Endodermal cell (in vitro differentiated cells): ENCODE data around the gene TBC1D8. TPM values are rescaled to one million over a fixed set of nuclear protein-coding genes. Genes with fewer than 3 reads are reported as not detected.

Experiments used
- DNase-seq: peaks from one replicate; pipeline ENCODE4 v3.0.0-alpha.2; 2017
- H3K27ac ChIP-seq: 2 replicates; pipeline ENCODE4 v1.5.1; 2013; ENCODE audit warnings: mild to moderate bottlenecking, low read depth, low read length, moderate library complexity
- H3K27me3 ChIP-seq: 2 replicates; pipeline ENCODE4 v1.6.1; 2013; ENCODE audit warnings: mild to moderate bottlenecking, low read length, moderate library complexity; ENCODE audit not compliant: insufficient read depth, control insufficient read depth, poor library complexity, severe bottlenecking
- H3K36me3 ChIP-seq: 2 replicates; pipeline ENCODE4 v1.7.0; 2013; ENCODE audit warnings: mild to moderate bottlenecking, low read length, moderate library complexity; ENCODE audit not compliant: control insufficient read depth, insufficient read depth
- H3K4me1 ChIP-seq: one replicate; pipeline ENCODE4 v1.7.0; 2013; ENCODE audit warnings: low read length; ENCODE audit not compliant: control insufficient read depth, insufficient read depth
- H3K4me3 ChIP-seq: 2 replicates; pipeline ENCODE4 v1.5.1; 2013; ENCODE audit warnings: mild to moderate bottlenecking, low read length, moderate library complexity
- H3K9ac ChIP-seq: 2 replicates; pipeline ENCODE4 v1.6.1; 2013; ENCODE audit warnings: mild to moderate bottlenecking, low read length, moderate library complexity; ENCODE audit not compliant: poor library complexity, severe bottlenecking; ENCODE audit errors: extremely low read depth
- H3K9me3 ChIP-seq: 2 replicates; pipeline ENCODE4 v1.6.1; 2013; ENCODE audit warnings: mild to moderate bottlenecking, low read length, moderate library complexity; ENCODE audit not compliant: control insufficient read depth
- H3K27ac Mint-ChIP-seq: 2 replicates; pipeline ENCODE4 v1.8.0; 2020; ENCODE audit warnings: mixed read lengths
- H3K27me3 Mint-ChIP-seq: 2 replicates; pipeline ENCODE4 v1.8.0; 2021; ENCODE audit warnings: mild to moderate bottlenecking, mixed read lengths; ENCODE audit not compliant: insufficient read depth
- H3K36me3 Mint-ChIP-seq: 2 replicates; pipeline ENCODE4 v1.8.0; 2020; ENCODE audit warnings: low read depth, mixed read lengths
- H3K4me1 Mint-ChIP-seq: 2 replicates; pipeline ENCODE4 v1.8.0; 2020; ENCODE audit warnings: mixed read lengths
- H3K4me3 Mint-ChIP-seq: 2 replicates; pipeline ENCODE4 v1.8.0; 2020; ENCODE audit warnings: mild to moderate bottlenecking, moderate library complexity, mixed read lengths
- H3K9me3 Mint-ChIP-seq: 2 replicates; pipeline ENCODE4 v1.8.0; 2020; ENCODE audit warnings: mild to moderate bottlenecking, mixed read lengths
- CTCF ChIP-seq: fragments of 200-600 bp; sonication (generic); conservative IDR thresholded peaks from 2 replicates; pipeline ENCODE4 v1.5.0; 2021; ENCODE audit warnings: antibody characterized with exemption, mild to moderate bottlenecking
- WGBS, 2 experiments: methylation state at CpG; one replicate each; pipeline versions ENCODE4 v1.1.5 to v1.1.7; 2013; ENCODE audit warnings: missing lambda C conversion rate in 2 of 2, mixed read lengths in 1 of 2; ENCODE audit not compliant: insufficient coverage in 1 of 2, insufficient read length in 1 of 2; 5-methylcytosine and 5-hydroxymethylcytosine counted together
- total RNA-seq, 2 donors: library from RNA; stranded (reverse); fragmentation: NEBNext Ultra II Directional in 1 of 2; extraction: Animal tissue kit (Norgen Biotek cat#: 25700) in 1 of 2; gene quantifications; 2 replicates in 1 of 2; 3 replicates in 1 of 2; pipeline ENCODE4 v1.2.1, GENCODE V29; 2021

TBC1D8 gene
- total RNA-seq, 2 donors from 2014 or later, result 14.4 to 14.5 TPM

- H3K4me3 Mint-ChIP-seq, result no peak overlapping the region
- Histone ChIP-seq H3K9ac (no peak overlapping the region), H3K36me3 (peaks cover 44% of the 10 kb centered on the region), H3K27ac (no peak overlapping the region), H3K4me3 (no peak overlapping the region), H3K9me3 (peaks cover 13% of the 10 kb centered on the region), H3K4me1 (no peaks in the 10 kb centered on the region), H3K27me3 (no peaks in the 10 kb centered on the region)
- no peak for DNase-seq
- H3K4me1 Mint-ChIP-seq, result peaks cover under 1% of the 10 kb centered on the region
- TF ChIP-seq CTCF, result peak; percentile 86
- H3K27ac Mint-ChIP-seq, result no peak overlapping the region
- 76 to 80% methylated on average over 5 of the region's 5 CpGs for WGBS, 2 experiments
- peaks cover 51% of the 10 kb centered on the region for H3K36me3 Mint-ChIP-seq
- H3K27me3 Mint-ChIP-seq, result no peaks in the 10 kb centered on the region
- H3K9me3 Mint-ChIP-seq, result no peaks in the 10 kb centered on the region
Measured at GRCh38 chr2:101012706-101013181, 138.4 kb downstream of the TBC1D8 start.

GRCh38 chr2:101012054-101012705 is 139.0 kb downstream of the TBC1D8 start:
- H3K9me3 ChIP-seq, result peaks cover 13% of the 10 kb centered on the region
- WGBS, 2 experiments, result 89 to 92% methylated on average over 5 to 8 of the region's 8 CpGs
- H3K27ac ChIP-seq, result no peak overlapping the region
- H3K4me3 ChIP-seq, result no peak overlapping the region
- no peaks in the 10 kb centered on the region for H3K9me3 Mint-ChIP-seq
- no peak for DNase-seq
- no peaks in the 10 kb centered on the region for H3K4me1 ChIP-seq
- no peaks in the 10 kb centered on the region for H3K27me3 Mint-ChIP-seq
- peaks cover 57% of the 10 kb centered on the region for H3K36me3 Mint-ChIP-seq
- TF ChIP-seq CTCF, result no peak
- H3K27me3 ChIP-seq, result no peaks in the 10 kb centered on the region
- H3K4me3 Mint-ChIP-seq, result no peak overlapping the region
- H3K36me3 ChIP-seq, result peaks cover 50% of the 10 kb centered on the region
- H3K9ac ChIP-seq, result no peak overlapping the region
- no peak overlapping the region for H3K27ac Mint-ChIP-seq
- peaks cover 4% of the 10 kb centered on the region for H3K4me1 Mint-ChIP-seq

- Mint-ChIP-seq H3K4me3 (no peak overlapping the region), H3K27ac (peak overlapping the region; percentile 45), H3K9me3 (no peaks in the 10 kb centered on the region), H3K36me3 (peaks cover 67% of the 10 kb centered on the region), H3K4me1 (peaks cover 4% of the 10 kb centered on the region), H3K27me3 (no peaks in the 10 kb centered on the region)
- no peak for TF ChIP-seq CTCF
- Histone ChIP-seq H3K4me1 (no peaks in the 10 kb centered on the region), H3K9ac (no peak overlapping the region), H3K4me3 (no peak overlapping the region), H3K27ac (no peak overlapping the region), H3K36me3 (peaks cover 60% of the 10 kb centered on the region), H3K9me3 (peaks cover 13% of the 10 kb centered on the region), H3K27me3 (no peaks in the 10 kb centered on the region)
- DNase-seq, result no peak
- WGBS, 2 experiments, result 87 to 90% methylated on average over 8 to 10 of the region's 10 CpGs
Measured at GRCh38 chr2:101011152-101011551, 140.0 kb downstream of the TBC1D8 start.
